HCT116 (cell line): ENCODE results near the gene PTP4A2. TPM values are rescaled to one million over a fixed set of nuclear protein-coding genes. Genes with fewer than 3 reads are reported as not detected.

Experiments used
- ATAC-seq: fragments of 200-7000 bp; cut with Tn5 transposase; 2 replicates; pipeline ENCODE4 v1.9.1; 2020; ENCODE audit warnings: mild to moderate bottlenecking, moderate library complexity
- BruUV-seq: library from RNA; stranded (reverse); fragments of 400-500 nt; replicated peaks from 2 replicates; lab custom pipeline; 2021; lab: Mats Ljungman, UMichigan
- CTCF ChIA-PET: fragments of 300-600 bp; sonication (Branson Sonifier 250); formaldehyde crosslinking; loops from one replicate; lab custom pipeline; 2021; ENCODE audit warnings: antibody characterized with exemption; lab: Charles Lee
- POLR2A ChIA-PET: fragments of 300-600, 350-600 bp; sonication (Branson Sonifier 250); formaldehyde crosslinking; loops from one replicate; lab custom pipeline; 2021; ENCODE audit warnings: antibody characterized with exemption; lab: Charles Lee
- RAD21 ChIA-PET, 2 experiments: fragments of 300-600 bp; sonication (Branson Sonifier 250); formaldehyde crosslinking; loops; one replicate each; lab custom pipeline; 2023; ENCODE audit warnings: low total read pairs in 2 of 2; ENCODE audit not compliant: uncharacterized antibody in 2 of 2, unreplicated experiment in 2 of 2, low non-redundant PET in 1 of 2; lab: Charles Lee
- DNase-seq: peaks from one replicate; pipeline ENCODE4 v3.0.0-alpha.2; 2010; ENCODE audit warnings: low read depth, low spot score
- H2AFZ ChIP-seq: fragments of 200-600 bp; shearing (Covaris generic), sonication (generic); 2 replicates; pipeline ENCODE4 v1.6.1; 2017; ENCODE audit warnings: low read depth, mixed run types, mixed read lengths, antibody characterized with exemption, low read length; ENCODE audit not compliant: poor library complexity, severe bottlenecking
- H3K27ac ChIP-seq: 2 replicates; pipeline ENCODE4 v1.5.1; 2012; ENCODE audit warnings: low read depth, low read length
- H3K27me3 ChIP-seq: fragments of 200-600 bp; sonication (generic); 2 replicates; pipeline ENCODE4 v1.6.1; 2016; ENCODE audit warnings: mixed run types, low read length, mixed read lengths; ENCODE audit not compliant: insufficient read depth
- H3K36me3 ChIP-seq, 2 experiments: fragments of 200-500 bp in 1 of 2; fragments of 200-600 bp in 1 of 2; sonication (Bioruptor generic) in 1 of 2; sonication (generic) in 1 of 2; 2 replicates each; pipeline versions ENCODE4 v1.5.1 to v1.6.1; 2014 to 2016; ENCODE audit warnings: low read length in 2 of 2, inconsistent platforms in 1 of 2, mixed read lengths in 1 of 2, mixed run types in 1 of 2; ENCODE audit not compliant: insufficient read depth in 2 of 2, control insufficient read depth in 1 of 2
- H3K4me1 ChIP-seq, 2 experiments: fragments of 200-600 bp in 1 of 2; sonication (generic) in 1 of 2; 2 replicates each; pipeline versions ENCODE4 v1.5.1 to v1.6.1; 2012 to 2017; ENCODE audit warnings: low read length in 2 of 2, inconsistent platforms in 1 of 2, mild to moderate bottlenecking in 1 of 2, mixed read lengths in 1 of 2, mixed run types in 1 of 2, moderate library complexity in 1 of 2; ENCODE audit not compliant: insufficient read depth in 2 of 2, control insufficient read depth in 1 of 2
- H3K4me2 ChIP-seq: fragments of 200-600 bp; sonication (generic); 2 replicates; pipeline ENCODE4 v1.6.1; 2017; ENCODE audit warnings: mixed run types, low read length, mixed read lengths
- H3K4me3 ChIP-seq, 2 experiments: fragments of 200-600 bp in 1 of 2; sonication (generic) in 1 of 2; replicated peaks in 1 of 2; 2 replicates each; pipeline ENCODE4 v1.5.1; 2011 to 2016; ENCODE audit warnings: low read length in 2 of 2, control low read depth in 1 of 2, low read depth in 1 of 2, mild to moderate bottlenecking in 1 of 2, mixed read lengths in 1 of 2, mixed run types in 1 of 2
- H3K79me2 ChIP-seq: fragments of 200-600 bp; sonication (generic); 2 replicates; pipeline ENCODE4 v1.6.1; 2017; ENCODE audit warnings: mild to moderate bottlenecking, mixed run types, low read length, moderate library complexity, mixed read lengths; ENCODE audit not compliant: insufficient read depth
- H3K9ac ChIP-seq: fragments of 200-600 bp; sonication (generic); 2 replicates; pipeline ENCODE4 v1.6.1; 2016; ENCODE audit warnings: low read length, mixed read lengths
- H3K9me2 ChIP-seq: fragments of 200-600 bp; sonication (generic), shearing (Covaris generic); 2 replicates; pipeline ENCODE4 v1.6.1; 2017; ENCODE audit warnings: mixed run types, mild to moderate bottlenecking, moderate library complexity; ENCODE audit not compliant: insufficient read depth
- H3K9me3 ChIP-seq, 2 experiments: fragments of 200-500 bp in 1 of 2; fragments of 200-600 bp in 1 of 2; sonication (Bioruptor generic) in 1 of 2; sonication (generic) in 1 of 2; 2 replicates each; pipeline ENCODE4 v1.6.1; 2014 to 2017; ENCODE audit warnings: low read length in 2 of 2, mixed read lengths in 2 of 2, inconsistent platforms in 1 of 2, low read depth in 1 of 2, mild to moderate bottlenecking in 1 of 2, mixed run types in 1 of 2, moderate library complexity in 1 of 2; ENCODE audit not compliant: control insufficient read depth in 1 of 2, insufficient read depth in 1 of 2
- H4K20me1 ChIP-seq: fragments of 200-600 bp; sonication (generic), shearing (Covaris generic); 2 replicates; pipeline ENCODE4 v1.6.1; 2017; ENCODE audit warnings: mixed run types, mild to moderate bottlenecking, moderate library complexity; ENCODE audit not compliant: insufficient read depth
- CEBPB ChIP-seq: IDR thresholded peaks from 2 replicates; pipeline ENCODE4 v1.6.1; 2012; ENCODE audit warnings: low read depth
- CTCF ChIP-seq, 3 experiments: fragments of 200-600 bp in 1 of 3; sonication (generic) in 1 of 3; IDR thresholded peaks in 2 of 3; conservative IDR thresholded peaks in 1 of 3; 2 replicates each; pipeline ENCODE4 v1.5.1; 2012 to 2017; ENCODE audit warnings: low read depth in 2 of 3, low read length in 2 of 3, antibody characterized with exemption in 1 of 3, borderline replicate concordance in 1 of 3, control low read depth in 1 of 3, mild to moderate bottlenecking in 1 of 3, mixed read lengths in 1 of 3, mixed run types in 1 of 3, moderate library complexity in 1 of 3; ENCODE audit not compliant: insufficient read depth in 1 of 3
- EGR1 ChIP-seq: IDR thresholded peaks from 2 replicates; pipeline ENCODE4 v1.6.1; 2012; ENCODE audit warnings: low read depth
- EZH2 ChIP-seq: fragments of 200-600 bp; sonication (generic); IDR thresholded peaks from 2 replicates; pipeline ENCODE4 v1.6.1; 2017; ENCODE audit warnings: antibody characterized with exemption, mixed run types
- EZH2phosphoT487 ChIP-seq: fragments of 200-600 bp; IDR thresholded peaks from 2 replicates; pipeline ENCODE4 v1.6.1; 2018; ENCODE audit warnings: antibody characterized with exemption, borderline replicate concordance
- JUND ChIP-seq: IDR thresholded peaks from 2 replicates; pipeline ENCODE4 v1.6.1; 2012
- MAX ChIP-seq: IDR thresholded peaks from 2 replicates; pipeline ENCODE4 v1.6.1; 2012
- RAD21 ChIP-seq: IDR thresholded peaks from 2 replicates; pipeline ENCODE4 v1.6.1; 2012; ENCODE audit warnings: low read depth, mild to moderate bottlenecking
- TCF7L2 ChIP-seq: IDR thresholded peaks from 2 replicates; pipeline ENCODE4 v1.7.0; 2011; ENCODE audit warnings: borderline replicate concordance, inconsistent platforms; ENCODE audit not compliant: insufficient read depth, insufficient read length; ENCODE audit errors: extremely low read depth
- intact Hi-C: fragments of 100-400 bp; cut with micrococcal nuclease; formaldehyde crosslinking; loops from 2 replicates; pipeline ENCODE4 v1.10.0; 2022
- total RNA-seq: library from RNA; stranded (reverse); gene quantifications from one replicate; pipeline ENCODE4 v1.2.1, GENCODE V29; 2021; ENCODE audit not compliant: unreplicated experiment
- TF ChIP-seq, protein P1 (sequence below): IDR thresholded peaks from 2 replicates; pipeline ENCODE4 v1.6.1; 2012; ENCODE audit warnings: low read depth
- TF ChIP-seq, protein P2 (sequence below): IDR thresholded peaks from 2 replicates; pipeline ENCODE4 v1.6.1; 2012

PTP4A2 gene
- total RNA-seq, 1 experiment from 2014 or later, result 267 TPM

- Histone ChIP-seq H3K4me3 (no peak overlapping the region), H3K36me3 (peaks cover 21 to 46% of the 10 kb centered on the region in 2 experiments), H3K4me1 (no peaks in the 10 kb centered on the region), H3K27ac (no peak overlapping the region), H3K4me2 (no peak overlapping the region), H3K9me2 (no peaks in the 10 kb centered on the region), H3K9me3 (no peaks in the 10 kb centered on the region), H3K9ac (no peak overlapping the region), H3K79me2 (peaks cover 60% of the 10 kb centered on the region), H3K27me3 (no peaks in the 10 kb centered on the region), H2AFZ (no peak overlapping the region), H4K20me1 (peaks cover 33% of the 10 kb centered on the region; the same call in 1 of the 2 replicates)
- ATAC-seq (no peak), DNase-seq (no peak)
- ChIA-PET POLR2A (no interaction called here), RAD21 (interaction anchor here in 1 of 2 experiments (1.3 kb wide), 1 partner anchor 54 kb away, joined by 3 read pairs; no protein-coding TSS in a partner anchor), CTCF (no interaction called here)
- no TSS peak for BruUV-seq
- TF ChIP-seq JUND (no peak), TCF7L2 (no peak), MAX (no peak)
- TF ChIP-seq, protein P1, sequence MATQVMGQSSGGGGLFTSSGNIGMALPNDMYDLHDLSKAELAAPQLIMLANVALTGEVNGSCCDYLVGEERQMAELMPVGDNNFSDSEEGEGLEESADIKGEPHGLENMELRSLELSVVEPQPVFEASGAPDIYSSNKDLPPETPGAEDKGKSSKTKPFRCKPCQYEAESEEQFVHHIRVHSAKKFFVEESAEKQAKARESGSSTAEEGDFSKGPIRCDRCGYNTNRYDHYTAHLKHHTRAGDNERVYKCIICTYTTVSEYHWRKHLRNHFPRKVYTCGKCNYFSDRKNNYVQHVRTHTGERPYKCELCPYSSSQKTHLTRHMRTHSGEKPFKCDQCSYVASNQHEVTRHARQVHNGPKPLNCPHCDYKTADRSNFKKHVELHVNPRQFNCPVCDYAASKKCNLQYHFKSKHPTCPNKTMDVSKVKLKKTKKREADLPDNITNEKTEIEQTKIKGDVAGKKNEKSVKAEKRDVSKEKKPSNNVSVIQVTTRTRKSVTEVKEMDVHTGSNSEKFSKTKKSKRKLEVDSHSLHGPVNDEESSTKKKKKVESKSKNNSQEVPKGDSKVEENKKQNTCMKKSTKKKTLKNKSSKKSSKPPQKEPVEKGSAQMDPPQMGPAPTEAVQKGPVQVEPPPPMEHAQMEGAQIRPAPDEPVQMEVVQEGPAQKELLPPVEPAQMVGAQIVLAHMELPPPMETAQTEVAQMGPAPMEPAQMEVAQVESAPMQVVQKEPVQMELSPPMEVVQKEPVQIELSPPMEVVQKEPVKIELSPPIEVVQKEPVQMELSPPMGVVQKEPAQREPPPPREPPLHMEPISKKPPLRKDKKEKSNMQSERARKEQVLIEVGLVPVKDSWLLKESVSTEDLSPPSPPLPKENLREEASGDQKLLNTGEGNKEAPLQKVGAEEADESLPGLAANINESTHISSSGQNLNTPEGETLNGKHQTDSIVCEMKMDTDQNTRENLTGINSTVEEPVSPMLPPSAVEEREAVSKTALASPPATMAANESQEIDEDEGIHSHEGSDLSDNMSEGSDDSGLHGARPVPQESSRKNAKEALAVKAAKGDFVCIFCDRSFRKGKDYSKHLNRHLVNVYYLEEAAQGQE, result no peak
- intact Hi-C loops, result no loop called here
Measured at GRCh38 chr1:31909691-31910090, 28.5 kb downstream of the PTP4A2 start.

DNA sequence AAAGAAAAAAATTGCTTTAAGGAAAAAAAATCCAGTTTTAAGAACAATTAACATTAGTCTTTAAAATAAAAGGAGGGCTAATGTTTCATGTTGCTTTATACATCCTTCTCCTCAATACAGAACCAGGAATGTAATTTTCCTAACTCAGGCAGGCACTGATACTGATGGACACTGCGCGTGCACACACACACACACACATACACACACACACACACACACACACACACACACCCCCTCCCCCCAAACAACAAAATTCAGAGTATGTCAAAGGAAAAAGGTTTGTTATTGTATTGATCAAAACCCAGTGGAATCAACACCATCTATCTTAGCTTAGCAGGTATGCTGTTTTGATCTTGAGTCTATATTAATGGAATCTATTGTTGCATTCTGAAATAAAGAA, 31.6 kb downstream of the PTP4A2 start:
- H3K27ac ChIP-seq, result no peak overlapping the region
- no peaks in the 10 kb centered on the region for H3K9me3 ChIP-seq
- no peak overlapping the region for H3K9ac ChIP-seq
- intact Hi-C loops, result no loop called here
- H3K36me3 ChIP-seq, result peaks cover 17 to 26% of the 10 kb centered on the region in 2 experiments
- H3K27me3 ChIP-seq, result no peaks in the 10 kb centered on the region
- H3K79me2 ChIP-seq, result peaks cover 29% of the 10 kb centered on the region
- ChIA-PET RAD21 (no interaction called here), CTCF (interaction anchor here (1.6 kb wide), 1 partner anchor 57 kb away, joined by 7 read pairs; no protein-coding TSS in a partner anchor), POLR2A (no interaction called here)
- ATAC-seq (no peak), DNase-seq (no peak)
- H3K4me1 ChIP-seq, result no peaks in the 10 kb centered on the region
- H3K4me2 ChIP-seq, result no peak overlapping the region
- no peak overlapping the region for H2AFZ ChIP-seq
- H3K9me2 ChIP-seq, result no peaks in the 10 kb centered on the region
- TF ChIP-seq EGR1, result no peak
- no peak for TF ChIP-seq EZH2phosphoT487
- TF ChIP-seq, protein P2, sequence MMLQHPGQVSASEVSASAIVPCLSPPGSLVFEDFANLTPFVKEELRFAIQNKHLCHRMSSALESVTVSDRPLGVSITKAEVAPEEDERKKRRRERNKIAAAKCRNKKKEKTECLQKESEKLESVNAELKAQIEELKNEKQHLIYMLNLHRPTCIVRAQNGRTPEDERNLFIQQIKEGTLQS, result no peak
- TF ChIP-seq CEBPB, result no peak
- no peak for TF ChIP-seq RAD21
- TF ChIP-seq CTCF (IDR thresholded peaks at IDR 0.05 in 2 of 3, conservative IDR thresholded peaks at IDR 0.05 in 1 of 3; ENCODE audit: borderline replicate concordance in 1 of 3, insufficient read depth in 1 of 3, low read depth in 2 of 3, low read length in 2 of 3), result no peak
- no peak for TF ChIP-seq EZH2
- no peak for TF ChIP-seq MAX
- BruUV-seq, result no TSS peak
- no peak overlapping the region for H3K4me3 ChIP-seq
- H4K20me1 ChIP-seq, result peaks cover 13% of the 10 kb centered on the region; the same call in 1 of the 2 replicates
